HL-60 (cell line): ENCODE data around the gene LAMA4.

Source experiments
- DNase-seq, 2 experiments: peaks; one replicate each; pipeline ENCODE4 v3.0.0-alpha.2; 2010 to 2020; ENCODE audit warnings: low read depth in 1 of 2, low spot score in 1 of 2
- H3K27ac ChIP-seq: fragments of 250-450 bp; sonication (Bioruptor Pico); replicated peaks from 2 replicates; pipeline ENCODE4 v1.5.1; 2020; ENCODE audit warnings: mild to moderate bottlenecking, moderate library complexity
- H3K27me3 ChIP-seq: fragments of 250-450 bp; sonication (Bioruptor Pico); 2 replicates; pipeline ENCODE4 v1.5.1; 2021; ENCODE audit warnings: mild to moderate bottlenecking, moderate library complexity; ENCODE audit not compliant: insufficient read depth, poor library complexity, severe bottlenecking
- H3K4me3 ChIP-seq: replicated peaks from 2 replicates; pipeline ENCODE4 v1.5.1; 2011; ENCODE audit warnings: mild to moderate bottlenecking, control low read depth, low read length; ENCODE audit not compliant: insufficient read depth
- CTCF ChIP-seq: IDR thresholded peaks from one replicate; pipeline ENCODE4 v1.5.1; 2011; ENCODE audit warnings: low read length, control low read depth, inconsistent platforms; ENCODE audit not compliant: insufficient read depth
- GABPA ChIP-seq: IDR thresholded peaks from 2 replicates; pipeline ENCODE4 v1.6.1; 2012; ENCODE audit warnings: low read depth
- POLR2AphosphoS5 ChIP-seq: IDR thresholded peaks from 2 replicates; pipeline ENCODE4 v1.6.1; 2012; ENCODE audit warnings: low read depth
- REST ChIP-seq: IDR thresholded peaks from 2 replicates; pipeline ENCODE4 v1.6.1; 2012; ENCODE audit warnings: low read depth; ENCODE audit not compliant: insufficient replicate concordance
- SPI1 ChIP-seq: IDR thresholded peaks from 2 replicates; pipeline ENCODE4 v1.6.1; 2012; ENCODE audit warnings: low read depth, mild to moderate bottlenecking, borderline replicate concordance

Gene LAMA4

GRCh38 chr6:112233847-112234246 lies 20.5 kb downstream of the LAMA4 start:
- H3K4me3 ChIP-seq, result no peak overlapping the region
- no peaks in the 10 kb centered on the region for H3K27me3 ChIP-seq
- no peak overlapping the region for H3K27ac ChIP-seq
- TF ChIP-seq CTCF (no peak), POLR2AphosphoS5 (no peak), REST (no peak), GABPA (no peak), SPI1 (no peak)
- DNase-seq, result no peak

- Histone ChIP-seq H3K4me3 (no peak overlapping the region), H3K27me3 (no peaks in the 10 kb centered on the region), H3K27ac (no peak overlapping the region)
- TF ChIP-seq CTCF (no peak), REST (no peak), POLR2AphosphoS5 (no peak), SPI1 (no peak), GABPA (no peak)
- DNase-seq, result no peak
Measured at GRCh38 chr6:112232845-112233256, 21.5 kb downstream of the LAMA4 start.

GRCh38 chr6:112231594-112232060 lies 22.7 kb downstream of the LAMA4 start:
- DNase-seq, result no peak
- H3K4me3 ChIP-seq, result no peak overlapping the region
- H3K27ac ChIP-seq, result no peak overlapping the region
- H3K27me3 ChIP-seq, result no peaks in the 10 kb centered on the region
- no peak for TF ChIP-seq POLR2AphosphoS5
- TF ChIP-seq REST, result no peak
- TF ChIP-seq CTCF, result no peak
- TF ChIP-seq SPI1, result no peak
- TF ChIP-seq GABPA, result no peak
